T-helper 9 cell (primary cell): ENCODE measurements around the gene COA8.
A peak's percentile ranks its signal among the peaks of the same experiment; 100 is the strongest.

Experiments used
- DNase-seq: peaks from one replicate; pipeline ENCODE4 v3.0.0-alpha.2; 2020

COA8 gene

GRCh38 chr14:103550451-103551337 lies 12.1 kb upstream of the COA8 start:
- DNase-seq = no peak

- no peak for DNase-seq
Observed at GRCh38 chr14:103551338-103551762, 11.4 kb upstream of the COA8 start.

GRCh38 chr14:103552011-103552845 lies 10.5 kb upstream of the COA8 start:
- DNase-seq = no peak

GRCh38 chr14:103552846-103553210 lies 9.9 kb upstream of the COA8 start:
- no peak for DNase-seq

- no peak for DNase-seq
Observed at GRCh38 chr14:103555559-103556337, 7.0 kb upstream of the COA8 start.

GRCh38 chr14:103556946-103557758 lies 5.6 kb upstream of the COA8 start:
- DNase-seq = no peak

GRCh38 chr14:103558071-103558882 lies 4.5 kb upstream of the COA8 start:
- DNase-seq = no peak

- DNase-seq = no peak
Observed at GRCh38 chr14:103559766-103560165, 3.0 kb upstream of the COA8 start.

- no peak for DNase-seq
Observed at GRCh38 chr14:103560691-103561090, 2.1 kb upstream of the COA8 start.

- DNase-seq = peak; percentile 17
Observed at GRCh38 chr14:103561381-103562178, 1.2 kb upstream of the COA8 start.

GRCh38 chr14:103562179-103562428 lies 656 bp upstream of the COA8 start:
- DNase-seq = no peak

- no peak for DNase-seq
Observed at GRCh38 chr14:103563226-103563620, 463 bp downstream of the COA8 start.

GRCh38 chr14:103563844-103564505 lies 1.2 kb downstream of the COA8 start:
- DNase-seq = no peak

- no peak for DNase-seq
Observed at GRCh38 chr14:103568952-103569351, 6.2 kb downstream of the COA8 start.

- DNase-seq = no peak
Observed at GRCh38 chr14:103569408-103569807, 6.6 kb downstream of the COA8 start.

- no peak for DNase-seq
Observed at GRCh38 chr14:103574104-103574503, 11.3 kb downstream of the COA8 start.

- DNase-seq = no peak
Observed at GRCh38 chr14:103574707-103575285, 12.0 kb downstream of the COA8 start.

GRCh38 chr14:103576371-103577024 lies 13.7 kb downstream of the COA8 start:
- DNase-seq = no peak

- no peak for DNase-seq
Observed at GRCh38 chr14:103578401-103579075, 15.8 kb downstream of the COA8 start.
